Measurements from ENCODE around the gene ELOVL3.

GRCh38 chr10:102185811-102186527 is 40.1 kb upstream of the ELOVL3 start:
- TF ChIP-seq CTCF (IDR thresholded peaks at IDR 0.05): no peak
- TF ChIP-seq EP300 (IDR thresholded peaks at IDR 0.05): no peak
- no peak for TF ChIP-seq POLR2A (IDR thresholded peaks at IDR 0.05)
